Iris pigment epithelial cell (primary cell): Measurements from ENCODE around the gene TLN1.

Experiments used
- DNase-seq: peaks from one replicate; pipeline ENCODE4 v3.0.0-alpha.2; 2011; ENCODE audit warnings: low read depth

The TLN1 gene, protein sequence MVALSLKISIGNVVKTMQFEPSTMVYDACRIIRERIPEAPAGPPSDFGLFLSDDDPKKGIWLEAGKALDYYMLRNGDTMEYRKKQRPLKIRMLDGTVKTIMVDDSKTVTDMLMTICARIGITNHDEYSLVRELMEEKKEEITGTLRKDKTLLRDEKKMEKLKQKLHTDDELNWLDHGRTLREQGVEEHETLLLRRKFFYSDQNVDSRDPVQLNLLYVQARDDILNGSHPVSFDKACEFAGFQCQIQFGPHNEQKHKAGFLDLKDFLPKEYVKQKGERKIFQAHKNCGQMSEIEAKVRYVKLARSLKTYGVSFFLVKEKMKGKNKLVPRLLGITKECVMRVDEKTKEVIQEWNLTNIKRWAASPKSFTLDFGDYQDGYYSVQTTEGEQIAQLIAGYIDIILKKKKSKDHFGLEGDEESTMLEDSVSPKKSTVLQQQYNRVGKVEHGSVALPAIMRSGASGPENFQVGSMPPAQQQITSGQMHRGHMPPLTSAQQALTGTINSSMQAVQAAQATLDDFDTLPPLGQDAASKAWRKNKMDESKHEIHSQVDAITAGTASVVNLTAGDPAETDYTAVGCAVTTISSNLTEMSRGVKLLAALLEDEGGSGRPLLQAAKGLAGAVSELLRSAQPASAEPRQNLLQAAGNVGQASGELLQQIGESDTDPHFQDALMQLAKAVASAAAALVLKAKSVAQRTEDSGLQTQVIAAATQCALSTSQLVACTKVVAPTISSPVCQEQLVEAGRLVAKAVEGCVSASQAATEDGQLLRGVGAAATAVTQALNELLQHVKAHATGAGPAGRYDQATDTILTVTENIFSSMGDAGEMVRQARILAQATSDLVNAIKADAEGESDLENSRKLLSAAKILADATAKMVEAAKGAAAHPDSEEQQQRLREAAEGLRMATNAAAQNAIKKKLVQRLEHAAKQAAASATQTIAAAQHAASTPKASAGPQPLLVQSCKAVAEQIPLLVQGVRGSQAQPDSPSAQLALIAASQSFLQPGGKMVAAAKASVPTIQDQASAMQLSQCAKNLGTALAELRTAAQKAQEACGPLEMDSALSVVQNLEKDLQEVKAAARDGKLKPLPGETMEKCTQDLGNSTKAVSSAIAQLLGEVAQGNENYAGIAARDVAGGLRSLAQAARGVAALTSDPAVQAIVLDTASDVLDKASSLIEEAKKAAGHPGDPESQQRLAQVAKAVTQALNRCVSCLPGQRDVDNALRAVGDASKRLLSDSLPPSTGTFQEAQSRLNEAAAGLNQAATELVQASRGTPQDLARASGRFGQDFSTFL (N-terminal part only)

DNA sequence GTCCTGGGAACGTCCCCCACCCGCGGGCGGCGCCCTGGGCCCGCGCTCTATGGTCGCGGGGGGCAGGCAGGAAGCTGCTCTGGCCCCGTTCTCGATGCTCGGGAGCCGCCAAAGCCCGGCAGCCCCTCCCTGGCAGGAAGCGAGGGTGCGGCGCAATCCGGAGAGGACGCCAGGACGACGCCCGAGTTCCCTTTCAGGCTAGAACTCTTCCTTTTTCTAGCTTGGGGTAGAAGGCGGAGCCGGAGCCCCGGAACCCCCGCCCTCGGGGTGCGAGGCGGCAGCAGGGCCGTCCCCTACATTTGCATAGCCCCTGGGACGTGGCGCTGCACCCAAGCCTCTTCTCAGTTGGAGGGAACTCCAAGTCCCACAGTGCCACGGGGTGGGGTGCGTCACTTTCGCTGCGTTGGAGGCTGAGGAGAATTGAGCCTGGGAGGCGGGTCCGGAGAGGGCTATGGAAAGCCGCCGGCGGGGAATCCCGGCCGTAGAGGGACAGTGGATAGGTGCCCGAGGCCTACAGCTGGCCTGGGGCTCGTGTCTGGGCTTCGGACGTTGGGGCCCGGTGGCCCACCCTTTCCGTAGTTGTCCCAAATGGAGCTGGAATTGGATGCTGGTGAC is at the start of gene TLN1, which contains the start of gene CREB3:
TSS of gene TLN1 (minus strand) at position 11 of the 615 bp plus-strand sequence. CDS start 6,501 bp downstream, outside the sequence.
TSS of gene CREB3 (plus strand) at position 482 of the 615 bp plus-strand sequence. CDS start at position 589, 107 bp downstream.
- peak; percentile 100 for DNase-seq

DNA sequence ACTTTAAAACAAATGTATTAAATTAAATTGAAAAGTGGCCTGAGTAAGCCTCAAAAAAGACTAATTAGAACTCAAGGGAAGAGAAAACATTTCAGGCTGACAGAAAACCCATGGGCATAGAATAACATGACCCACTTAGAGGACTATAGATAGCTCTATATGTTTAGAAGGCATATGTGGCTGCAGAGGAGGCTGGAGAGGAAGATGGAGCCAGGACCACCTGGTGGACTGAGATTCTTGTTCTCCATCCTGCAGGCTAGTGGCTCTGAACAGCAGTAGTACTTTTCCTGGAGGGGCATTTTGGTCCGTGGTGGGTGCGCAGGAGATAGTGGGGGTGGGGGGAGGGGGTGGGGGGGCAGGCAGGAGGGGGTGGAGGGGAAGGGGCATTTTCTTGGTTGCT is 49.1 kb upstream of the TLN1 start:
- no peak for DNase-seq

DNA sequence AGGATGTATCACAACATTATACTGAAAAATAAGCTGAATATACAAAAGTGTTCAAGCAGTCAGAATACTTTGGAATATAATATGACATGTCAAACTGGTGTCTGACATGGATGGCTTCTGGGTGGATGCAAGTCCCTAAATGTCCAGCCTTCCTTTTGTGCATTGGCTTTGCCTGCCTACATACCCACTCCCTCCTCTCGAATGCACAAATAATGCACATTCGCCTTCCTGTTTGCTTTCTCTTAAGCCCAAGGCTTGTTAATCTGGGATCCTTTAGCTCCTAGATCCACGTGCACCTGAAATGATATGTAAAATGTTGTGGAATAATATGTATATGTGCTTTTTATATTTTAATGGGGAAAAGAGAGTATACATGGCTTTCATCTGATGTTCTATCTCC is 46.5 kb upstream of the TLN1 start:
- DNase-seq: no peak

DNA sequence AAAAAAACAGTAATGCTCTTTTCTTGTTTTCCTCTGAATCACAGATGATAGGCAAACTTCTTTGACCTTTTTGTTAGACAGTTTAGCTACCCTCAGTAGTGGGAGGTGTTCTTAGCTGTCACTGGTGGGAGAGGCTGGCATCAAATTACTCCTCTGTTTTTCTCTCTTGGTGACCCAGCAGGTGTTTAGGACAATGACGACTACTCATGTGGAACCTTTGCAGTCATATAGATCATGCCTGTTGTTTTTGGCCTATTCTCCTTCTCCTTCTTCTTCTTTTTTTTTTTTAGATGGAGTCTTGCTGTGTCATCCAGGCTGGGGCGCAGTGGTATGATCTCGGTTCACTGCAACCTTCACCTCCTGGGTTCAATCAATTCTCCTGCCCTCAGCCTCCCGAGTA is 44.0 kb upstream of the TLN1 start:
- no peak for DNase-seq

DNA sequence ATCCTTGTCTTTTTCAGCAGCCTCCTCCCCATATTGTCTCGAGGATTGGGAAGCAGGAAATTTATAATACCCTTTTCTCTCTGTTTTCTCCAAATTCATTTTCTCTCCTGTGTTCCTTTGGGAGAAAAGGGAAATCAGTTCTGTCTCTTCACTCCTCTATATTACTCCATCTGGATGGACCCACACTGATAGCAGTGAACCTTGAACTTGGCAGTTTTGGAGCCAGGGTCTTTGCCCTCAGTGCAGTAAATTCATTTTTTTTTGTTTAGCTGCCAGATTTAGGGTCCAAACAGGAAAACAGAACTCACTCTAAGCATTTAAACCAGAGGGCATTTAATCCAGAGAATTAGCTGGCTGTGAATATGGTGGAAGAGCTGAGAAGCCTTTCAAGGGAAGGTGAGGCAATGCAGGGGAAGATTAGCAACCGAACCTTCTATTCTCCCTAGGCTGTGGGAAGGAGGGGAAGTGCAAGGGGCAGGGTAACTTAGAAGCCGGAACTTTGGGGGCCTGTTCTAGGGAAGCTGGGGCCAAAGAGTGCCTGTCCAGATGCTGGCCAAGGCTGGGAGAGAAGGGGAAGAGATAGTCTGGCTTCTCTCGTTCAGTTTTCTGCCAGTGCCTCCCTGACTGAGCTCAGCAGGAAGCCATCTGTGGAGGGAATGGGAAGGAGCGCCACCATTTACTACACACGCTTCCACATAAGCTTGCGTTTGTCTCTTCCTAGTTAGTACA is 43.1 kb upstream of the TLN1 start:
- no peak for DNase-seq

DNA sequence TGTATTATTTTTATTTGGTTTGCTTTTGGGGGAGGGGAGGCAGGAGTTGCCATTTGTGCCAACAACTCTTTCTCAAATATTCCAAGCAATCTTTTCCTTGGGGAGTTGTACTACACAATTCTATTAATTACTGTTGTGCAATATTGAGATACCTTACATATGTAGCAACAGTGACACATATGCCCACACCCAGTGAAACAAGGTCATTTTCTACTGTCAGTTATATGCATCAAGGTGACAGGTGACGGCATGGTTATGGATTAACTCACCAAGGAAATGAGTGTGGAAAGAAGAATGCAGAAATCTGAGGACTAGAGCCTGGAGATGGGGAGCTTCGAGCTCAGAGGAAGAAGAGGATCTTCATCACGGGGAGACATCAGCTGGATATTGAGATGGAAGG is 39.9 kb upstream of the TLN1 start:
- no peak for DNase-seq

DNA sequence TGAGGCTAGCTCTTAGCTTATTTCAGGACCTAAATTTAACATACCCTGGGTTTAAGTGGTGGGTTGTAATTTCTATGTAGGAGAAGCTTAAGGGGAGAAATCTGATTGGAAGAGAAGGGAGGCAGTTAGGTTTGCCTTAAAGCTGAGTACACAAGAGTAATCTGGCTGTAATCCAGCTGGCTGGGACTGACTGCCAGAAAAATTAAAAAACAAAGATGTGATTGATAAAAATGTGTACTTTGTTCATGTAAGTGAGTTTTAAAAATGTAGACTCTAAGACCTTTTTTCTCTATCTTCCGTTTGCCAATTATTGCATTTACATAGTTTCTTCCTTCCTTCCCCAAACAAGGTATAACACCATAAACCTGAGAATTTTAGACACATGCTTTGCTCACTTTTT is 39.5 kb upstream of the TLN1 start:
- DNase-seq: peak; percentile 60

DNA sequence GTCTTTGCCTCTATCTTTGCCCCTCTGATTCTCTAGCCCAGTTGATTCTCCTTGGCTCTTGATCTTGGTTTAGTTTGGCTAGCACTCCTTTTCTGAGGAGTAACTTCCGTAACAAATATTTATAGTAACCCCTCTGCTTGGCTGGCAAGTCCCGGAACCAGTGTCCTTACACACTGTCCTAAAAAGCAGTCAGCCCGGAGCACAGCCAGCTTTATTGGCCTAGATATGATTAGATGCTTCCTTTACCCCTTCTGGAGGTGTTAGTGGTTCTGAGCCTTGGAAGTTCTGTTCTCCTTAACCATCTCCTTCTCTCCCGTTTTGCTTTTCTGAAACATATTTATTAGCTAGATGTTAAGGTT is 39.1 kb upstream of the TLN1 start:
- no peak for DNase-seq

DNA sequence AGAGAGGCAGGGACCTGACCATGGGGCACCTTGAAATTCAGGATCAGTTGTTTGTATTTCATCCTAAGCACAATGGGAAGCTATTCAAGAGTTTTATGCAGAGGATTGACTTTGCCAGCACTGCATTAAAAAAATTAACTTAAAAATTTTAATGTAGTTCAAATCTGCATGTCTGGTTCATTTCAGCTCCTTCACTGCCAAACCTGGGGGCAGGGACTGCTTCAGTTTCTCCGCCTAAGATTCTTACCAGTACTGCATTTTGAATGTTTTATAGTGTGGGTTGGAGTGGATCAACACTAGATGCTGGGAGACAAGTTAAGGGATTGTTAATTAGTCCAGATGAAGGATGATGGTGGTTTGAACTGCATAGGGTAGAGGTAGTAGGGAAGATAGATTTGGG is 37.8 kb upstream of the TLN1 start:
- no peak for DNase-seq

DNA sequence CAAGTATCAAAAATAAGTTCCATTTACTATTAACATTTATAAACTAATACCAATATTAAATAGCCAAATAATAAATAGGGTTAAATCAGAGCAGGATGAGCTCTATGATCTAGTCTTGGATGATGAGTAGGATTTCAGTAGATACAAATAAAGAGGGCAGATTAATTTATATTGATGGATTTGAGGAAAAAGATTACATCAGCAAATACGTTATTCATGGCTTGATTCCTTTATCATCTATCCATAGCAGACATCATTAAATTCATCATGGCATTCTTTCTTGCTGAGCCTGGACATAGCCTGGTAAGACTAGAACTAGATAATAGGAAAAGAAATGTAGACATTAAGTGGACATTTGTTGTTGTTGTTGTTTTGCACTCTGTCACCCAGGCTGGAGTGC is 35.5 kb upstream of the TLN1 start:
- DNase-seq: no peak

DNA sequence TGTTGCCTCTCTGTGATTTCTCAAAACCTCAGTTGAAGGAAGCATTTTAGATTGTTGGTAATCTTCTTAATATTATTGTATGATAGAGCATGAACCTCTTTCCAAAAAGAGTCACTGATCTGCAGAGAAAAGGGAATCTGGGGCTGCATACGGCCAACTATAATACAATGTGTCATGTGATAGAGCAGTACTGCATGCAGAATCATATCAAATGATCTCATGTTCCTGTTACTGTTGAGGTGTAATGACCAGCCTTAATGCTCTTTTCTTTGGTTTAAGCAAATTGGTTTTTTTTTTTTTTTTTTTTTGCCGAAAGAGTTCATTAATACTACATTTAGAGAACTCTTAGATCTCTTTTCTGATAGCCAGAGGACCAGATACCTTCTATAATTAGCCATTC is 35.0 kb upstream of the TLN1 start:
- DNase-seq: no peak

DNA sequence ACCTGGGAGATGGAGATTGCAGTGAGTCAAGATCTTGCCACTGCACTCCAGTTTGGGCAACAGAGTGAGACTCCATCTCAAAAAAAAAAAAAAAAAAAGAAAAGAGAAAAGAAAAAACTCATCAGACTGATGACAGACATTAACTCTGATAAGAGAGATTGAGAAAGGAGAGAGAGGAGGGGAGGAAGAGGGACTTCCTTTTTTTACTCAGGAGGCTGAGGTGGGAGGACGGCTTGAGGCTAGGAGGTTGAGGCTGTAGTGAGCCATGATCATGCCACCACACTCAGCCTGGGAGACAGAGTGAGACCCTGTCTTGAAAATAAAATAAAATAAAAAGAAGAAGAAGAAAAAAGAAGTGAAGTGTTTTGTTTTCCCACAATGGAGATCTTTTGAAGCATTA is 31.8 kb upstream of the TLN1 start:
- DNase-seq: no peak

DNA sequence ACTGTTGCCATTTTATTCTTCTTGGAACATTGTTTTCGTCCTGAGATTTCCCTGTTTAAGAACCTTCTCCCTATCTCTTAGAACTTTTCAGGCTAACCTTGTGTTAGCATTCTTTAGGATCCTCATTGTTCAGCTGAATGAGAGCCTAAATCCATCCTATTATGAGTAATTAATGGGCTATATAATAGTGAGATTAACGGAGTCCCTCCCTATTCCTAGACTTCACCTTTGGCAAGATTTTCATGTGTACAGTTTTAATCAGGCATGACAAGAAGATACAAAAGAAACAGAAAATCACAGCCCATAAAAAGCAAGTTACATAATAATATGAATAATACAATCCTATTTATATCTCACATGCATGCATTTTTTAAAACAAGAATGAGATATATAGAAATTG is 31.2 kb upstream of the TLN1 start:
- no peak for DNase-seq

DNA sequence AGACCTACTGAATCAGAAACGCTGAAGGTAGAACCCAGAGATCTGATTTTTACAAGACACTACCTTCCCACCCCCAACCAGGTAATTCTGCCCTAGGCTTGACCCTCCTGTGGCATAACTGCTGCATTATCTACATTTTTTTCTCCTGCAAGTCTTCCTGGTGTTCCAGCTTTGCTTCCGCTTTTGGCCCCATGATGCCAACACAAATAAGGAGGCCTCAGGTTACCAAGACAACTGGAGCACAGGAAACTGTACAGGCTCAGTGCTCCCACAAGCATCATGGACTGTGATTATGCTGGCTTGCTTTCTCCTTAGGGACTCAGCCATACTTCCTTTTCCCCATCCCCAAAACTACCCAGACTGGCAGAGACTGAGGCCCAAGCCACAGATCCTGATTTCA is 28.7 kb upstream of the TLN1 start:
- peak; percentile 78 for DNase-seq

DNA sequence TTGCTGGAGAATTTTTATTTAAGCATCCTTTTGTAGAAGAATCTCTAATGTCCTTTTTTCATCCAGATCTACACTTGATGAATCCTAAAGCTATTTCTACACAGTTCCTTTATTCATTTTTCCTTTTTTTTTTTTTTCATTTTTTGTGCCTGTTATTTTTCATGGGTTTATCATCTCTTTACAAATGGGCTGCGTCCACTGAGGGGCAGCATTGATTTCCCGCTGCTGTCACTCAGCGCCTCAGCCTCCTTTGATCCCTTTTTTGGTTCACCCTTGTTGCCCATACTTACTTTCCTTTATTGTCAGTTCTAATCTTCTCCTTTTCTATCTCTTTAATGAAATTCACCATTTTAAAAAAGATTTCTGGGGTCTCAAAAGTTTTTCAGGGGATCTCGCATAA is 27.8 kb upstream of the TLN1 start:
- no peak for DNase-seq

DNA sequence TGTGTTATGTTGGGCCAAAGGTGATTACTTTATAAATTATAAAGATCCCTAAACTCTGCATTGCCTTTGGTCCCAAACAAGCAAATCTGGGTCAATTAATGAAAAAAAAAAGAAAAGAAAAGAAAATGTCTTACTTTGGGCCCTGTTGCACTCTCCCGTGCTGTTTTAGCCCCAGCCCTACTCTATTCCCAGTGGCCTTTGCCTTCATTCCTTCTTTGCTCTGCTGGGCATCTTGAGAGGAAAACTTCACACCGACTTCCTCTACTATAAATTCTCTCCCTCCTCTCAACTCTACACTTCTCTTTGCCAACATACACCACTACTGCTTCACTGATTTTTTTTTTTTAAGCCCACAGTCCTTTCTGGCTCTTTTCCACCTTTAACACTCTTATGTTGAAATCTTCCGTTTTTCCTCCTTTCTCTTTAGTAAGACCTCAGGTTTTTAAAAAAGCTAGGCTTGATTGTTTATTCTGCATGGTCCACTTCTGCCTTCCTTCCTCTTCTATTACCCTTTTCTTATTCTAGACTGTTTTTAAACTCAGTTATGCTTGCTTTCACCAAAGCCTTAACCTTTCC is 26.6 kb upstream of the TLN1 start:
- peak; percentile 59 for DNase-seq

DNA sequence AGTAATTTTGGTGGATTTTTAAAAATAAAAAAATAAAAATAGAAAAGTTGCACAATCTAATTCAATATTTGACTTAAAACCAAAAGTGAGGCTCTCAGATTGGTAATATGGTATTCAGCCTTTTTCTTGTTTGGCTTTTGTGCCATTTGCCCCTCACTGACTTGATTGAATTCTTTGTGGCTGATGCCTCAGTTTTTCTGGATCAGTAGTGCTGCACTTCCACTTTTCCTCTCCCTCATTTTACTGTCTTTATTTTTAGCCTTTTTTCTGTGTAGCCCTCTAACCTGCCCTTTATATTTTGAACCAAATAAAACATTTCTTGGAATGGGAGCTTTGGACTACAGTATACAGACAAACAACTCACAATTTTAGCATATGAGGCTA is 25.9 kb upstream of the TLN1 start:
- DNase-seq: no peak

DNA sequence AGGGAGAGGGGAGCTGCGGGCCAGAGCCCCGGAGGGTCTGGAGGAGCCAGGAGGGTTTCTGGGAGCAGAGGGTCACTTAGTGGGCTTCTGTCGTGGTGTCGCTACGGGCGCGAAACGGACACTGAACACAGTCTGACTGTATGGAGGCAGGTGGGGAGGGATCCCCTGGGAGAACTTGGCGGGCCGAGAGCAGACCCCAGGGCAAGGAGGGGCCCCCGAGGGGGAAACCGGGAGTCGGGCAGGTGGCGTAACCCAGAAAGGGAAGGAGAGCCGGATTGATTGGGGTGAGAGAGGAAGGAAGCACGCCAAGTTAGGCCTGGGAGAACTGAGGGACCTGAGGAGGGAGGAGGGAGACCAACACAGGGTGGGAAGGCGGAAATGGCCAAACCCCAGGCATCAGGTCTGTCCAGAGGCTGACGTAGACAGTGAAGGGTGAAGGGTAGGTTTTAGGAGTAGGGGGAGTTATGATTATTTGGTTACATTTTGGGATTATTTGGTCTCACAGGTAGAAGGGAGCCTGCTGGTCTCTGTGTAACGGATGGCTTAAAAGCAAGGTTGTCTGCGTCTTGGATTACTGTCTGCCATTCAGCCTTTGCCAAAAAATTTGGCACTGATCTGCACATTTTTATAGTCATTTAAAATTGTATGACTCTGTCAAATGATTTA is 25.4 kb upstream of the TLN1 start:
- no peak for DNase-seq

DNA sequence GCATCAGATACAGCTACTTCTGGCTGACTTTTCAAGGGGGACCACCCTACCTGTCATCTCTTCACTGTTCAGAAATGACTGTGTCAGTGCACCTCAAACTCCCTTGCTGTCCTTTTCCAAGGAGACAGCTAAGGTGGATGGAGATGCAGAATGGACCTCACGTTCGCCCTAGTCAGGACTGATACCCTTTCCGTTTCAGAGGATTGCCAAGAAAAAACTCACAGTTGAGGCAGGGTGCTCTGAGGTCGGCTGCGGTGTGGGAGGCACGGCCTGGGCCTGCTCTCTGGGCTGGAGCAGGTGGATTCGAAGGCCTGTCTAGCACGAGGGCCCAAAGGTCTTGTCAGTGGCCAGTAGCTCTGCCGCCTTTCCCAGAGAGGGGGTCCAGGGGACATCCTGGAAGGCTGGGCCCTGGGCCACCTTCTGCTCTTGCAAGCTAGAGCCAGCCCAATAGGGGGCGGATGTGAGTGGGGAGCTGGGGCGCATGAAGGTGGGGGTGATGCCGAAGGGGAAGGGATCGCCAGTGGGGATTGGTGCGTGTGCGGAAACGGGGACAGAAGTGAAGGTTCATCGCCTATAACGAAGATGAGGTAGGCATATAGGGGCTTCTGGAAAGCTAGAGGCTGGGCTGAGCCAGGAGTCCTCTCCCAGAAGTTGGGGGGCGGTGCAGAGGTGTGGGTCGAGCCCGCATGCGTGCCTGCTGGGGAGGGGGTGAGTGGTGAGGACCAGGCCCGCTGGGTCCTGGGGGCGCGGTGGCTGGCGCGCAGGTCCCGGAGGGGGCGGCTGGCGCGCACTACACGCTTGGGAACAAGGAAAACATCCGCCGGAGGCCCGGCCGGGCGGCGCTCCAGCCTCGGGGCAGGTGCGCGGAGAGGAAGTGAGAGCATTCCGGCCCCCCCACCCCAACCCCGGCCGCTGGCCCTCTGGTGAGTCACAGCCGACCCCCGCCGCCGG is 24.6 kb upstream of the TLN1 start:
- DNase-seq: peak; percentile 39
